ENCODE measurements around the gene MAP4.

GRCh38 chr3:47902746-47903145 lies 113.5 kb downstream of the MAP4 start:
- TF ChIP-seq CTCF (IDR thresholded peaks at IDR 0.05) (no peak), POLR2A (IDR thresholded peaks at IDR 0.05) (no peak)
